Endothelial cell of umbilical vein (primary cell): ENCODE measurements around the gene C1QTNF9B. TPM values are rescaled to one million over a fixed set of nuclear protein-coding genes. Genes with fewer than 3 reads are reported as not detected.
"Not testable (repeated sequence)": the region's sequence is repeated elsewhere in the genome, so short reads cannot be mapped to it uniquely, and the experiment has no call there.

Experiments used
- BruUV-seq: library from RNA; stranded (reverse); fragments of 400-500 nt; replicated peaks from 2 replicates; lab custom pipeline; 2021; lab: Mats Ljungman, UMichigan
- CTCF ChIA-PET: fragments of 300-600, 350-600 bp; sonication (Branson Sonifier 250); formaldehyde crosslinking; loops from one replicate; lab custom pipeline; 2021; ENCODE audit warnings: antibody characterized with exemption, inconsistent platforms; lab: Charles Lee
- POLR2A ChIA-PET: fragments of 300-600, 350-600 bp; sonication (Branson Sonifier 250); formaldehyde crosslinking; loops from one replicate; lab custom pipeline; 2021; ENCODE audit warnings: antibody characterized with exemption, inconsistent platforms; lab: Charles Lee
- DNase-seq: peaks from one replicate; pipeline ENCODE4 v3.0.0-alpha.2; 2011; ENCODE audit warnings: low read depth, low spot score
- FAIRE-seq: peaks from 2 replicates; lab custom pipeline; 2011; peaks lifted over from hg19 to GRCh38; lab: Jason Lieb, UNC
- H2AFZ ChIP-seq: 2 replicates; pipeline ENCODE4 v1.6.0; 2012; ENCODE audit warnings: low read depth, low read length, control low read depth, inconsistent platforms
- H3K27ac ChIP-seq: 2 replicates; pipeline ENCODE4 v1.5.1; 2011; ENCODE audit warnings: low read depth, mild to moderate bottlenecking, control low read depth, low read length, moderate library complexity; ENCODE audit not compliant: insufficient read depth
- H3K27me3 ChIP-seq, 2 experiments: 2 replicates each; pipeline versions ENCODE4 v1.6.0 to v1.6.1; 2011; ENCODE audit warnings: low read length in 2 of 2, mixed read lengths in 1 of 2; ENCODE audit not compliant: control insufficient read depth in 2 of 2, insufficient read depth in 2 of 2
- H3K36me3 ChIP-seq, 2 experiments: 2 replicates in 1 of 2; 3 replicates in 1 of 2; pipeline ENCODE4 v1.5.1; 2011; ENCODE audit warnings: low read length in 2 of 2, mild to moderate bottlenecking in 1 of 2, moderate library complexity in 1 of 2; ENCODE audit not compliant: control insufficient read depth in 2 of 2, insufficient read depth in 2 of 2; ENCODE audit errors: extremely low read depth in 1 of 2
- H3K4me1 ChIP-seq: 3 replicates; pipeline ENCODE4 v1.5.1; 2011; ENCODE audit warnings: mild to moderate bottlenecking, low read length; ENCODE audit not compliant: control insufficient read depth, insufficient read depth; ENCODE audit errors: extremely low read depth
- H3K4me2 ChIP-seq: 2 replicates; pipeline ENCODE4 v1.6.1; 2011; ENCODE audit warnings: low read length, control low read depth, mixed read lengths; ENCODE audit not compliant: insufficient read depth
- H3K4me3 ChIP-seq, 3 experiments: fragments of 200-600 bp in 1 of 3; sonication (generic), shearing (Covaris generic) in 1 of 3; replicated peaks in 1 of 3; 2 replicates each; pipeline ENCODE4 v1.5.1; 2011 to 2016; ENCODE audit warnings: control low read depth in 3 of 3, low read length in 3 of 3, mild to moderate bottlenecking in 2 of 3, inconsistent platforms in 1 of 3, low read depth in 1 of 3, moderate library complexity in 1 of 3; ENCODE audit not compliant: insufficient read depth in 1 of 3
- H3K79me2 ChIP-seq: 2 replicates; pipeline ENCODE4 v1.6.0; 2012; ENCODE audit warnings: low read length, inconsistent platforms; ENCODE audit not compliant: control insufficient read depth, insufficient read depth
- H3K9ac ChIP-seq: replicated peaks from 2 replicates; pipeline ENCODE3; 2011; ENCODE audit warnings: low read length, control low read depth; ENCODE audit not compliant: insufficient read depth; ENCODE audit errors: extremely low read depth
- H3K9me1 ChIP-seq: replicated peaks from 3 replicates; pipeline ENCODE4 v1.6.0; 2011; ENCODE audit warnings: mild to moderate bottlenecking, low read length; ENCODE audit not compliant: control insufficient read depth, insufficient read depth; ENCODE audit errors: extremely low read depth
- H3K9me3 ChIP-seq: replicated peaks from 2 replicates; pipeline ENCODE4 v1.5.1; 2012; ENCODE audit warnings: low read length, inconsistent platforms; ENCODE audit not compliant: control insufficient read depth, insufficient read depth
- H4K20me1 ChIP-seq: replicated peaks from 2 replicates; pipeline ENCODE3; 2011; ENCODE audit warnings: mild to moderate bottlenecking, low read length; ENCODE audit not compliant: control insufficient read depth, insufficient read depth; ENCODE audit errors: extremely low read depth
- CTCF ChIP-seq, 2 donors: IDR thresholded peaks; 1 replicate in 1 of 2; 2 replicates in 1 of 2; pipeline ENCODE4 v1.5.1; 2011; ENCODE audit warnings: low read length in 2 of 2, mild to moderate bottlenecking in 2 of 2, moderate library complexity in 2 of 2, control low read depth in 1 of 2, inconsistent platforms in 1 of 2, low read depth in 1 of 2; ENCODE audit not compliant: insufficient read depth in 1 of 2; ENCODE audit errors: extremely low read depth in 1 of 2
- EZH2 ChIP-seq: IDR thresholded peaks from 2 replicates; pipeline ENCODE4 v1.6.1; 2012; ENCODE audit warnings: borderline replicate concordance, low read depth, mild to moderate bottlenecking, moderate library complexity, low read length, inconsistent platforms; ENCODE audit not compliant: severe bottlenecking
- FOS ChIP-seq: IDR thresholded peaks from 2 replicates; pipeline ENCODE4 v1.6.1; 2011; ENCODE audit warnings: mild to moderate bottlenecking, low read length, moderate library complexity, borderline replicate concordance; ENCODE audit not compliant: insufficient read depth
- GATA2 ChIP-seq: IDR thresholded peaks from 2 replicates; pipeline ENCODE4 v1.7.0; 2011; ENCODE audit warnings: low read depth, mild to moderate bottlenecking, moderate library complexity, mixed read lengths, low read length; ENCODE audit not compliant: insufficient read length, insufficient read depth
- JUN ChIP-seq: IDR thresholded peaks from 2 replicates; pipeline ENCODE4 v1.6.1; 2011; ENCODE audit warnings: borderline replicate concordance, low read depth; ENCODE audit not compliant: insufficient read length, insufficient read depth
- MAX ChIP-seq: IDR thresholded peaks from 2 replicates; pipeline ENCODE4 v1.6.1; 2011; ENCODE audit not compliant: insufficient read depth, insufficient read length
- MYC ChIP-seq: IDR thresholded peaks from one replicate; pipeline ENCODE4 v1.6.1; 2011; ENCODE audit warnings: mild to moderate bottlenecking, low read depth, low read length
- POLR2A ChIP-seq: IDR thresholded peaks from 2 replicates; pipeline ENCODE4 v1.6.1; 2012; ENCODE audit warnings: low read depth, mild to moderate bottlenecking, control low read depth, low read length
- POLR2AphosphoS5 ChIP-seq: IDR thresholded peaks from 2 replicates; pipeline ENCODE4 v1.6.1; 2012; ENCODE audit warnings: low read depth, mild to moderate bottlenecking, control low read depth, low read length, moderate library complexity; ENCODE audit not compliant: insufficient read depth
- dilution Hi-C: fragments of 300-500 bp; cut with MboI; formaldehyde crosslinking; loops from one replicate; pipeline ENCODE4 v1.15.0; 2019; ENCODE audit warnings: low sequenced_read_pairs; ENCODE audit not compliant: extremely low pct_ligation_motif_present
- intact Hi-C: fragments of 100-400 bp; cut with micrococcal nuclease; formaldehyde crosslinking; loops from one replicate; pipeline ENCODE4 v1.10.0; 2022
- polyA plus RNA-seq, 4 experiments: library from polyadenylated mRNA; depleted of rRNA in 3 of 4; stranded (reverse) in 3 of 4; unstranded in 1 of 4; fragments of >200 nt; gene quantifications; 2 replicates each; pipeline versions ENCODE4 v1.2.1 to v1.2.3, GENCODE V29; 2011 to 2012; ENCODE audit warnings: missing spikeins in 1 of 4
- total RNA-seq: library from RNA; stranded (reverse); gene quantifications from 2 replicates; pipeline ENCODE4 v1.2.3, GENCODE V29; 2021

C1QTNF9B gene
- total and polyA plus RNA-seq, 2 donors (not counting 3 experiments of a cell fraction or from before 2014, with no cell fraction given) = 0.06 TPM; not detected in 1

- not testable (repeated sequence) for H3K9me1 ChIP-seq, FAIRE-seq
Observed at GRCh38 chr13:23880493-23881401, 16.6 kb downstream of the C1QTNF9B start.

GRCh38 chr13:23877286-23877685 is 20.0 kb downstream of the C1QTNF9B start:
- no peak overlapping the region for H3K4me3 ChIP-seq
- peaks cover 0 to 4% of the 10 kb centered on the region in 2 experiments for H3K36me3 ChIP-seq
- dilution Hi-C loops = no loop called here
- ChIA-PET CTCF (interaction anchor here (1.0 kb wide), 1 partner anchor 83 kb away, joined by 4 read pairs; no protein-coding TSS in a partner anchor), POLR2A (no interaction called here)
- TF ChIP-seq EZH2 = no peak
- no peak for TF ChIP-seq POLR2A
- no peak for TF ChIP-seq MYC
- TF ChIP-seq CTCF (IDR thresholded peaks at IDR 0.05; ENCODE audit: extremely low read depth in 1 of 2, insufficient read depth in 1 of 2, low read depth in 1 of 2, low read length in 2 of 2) = no peak
- TF ChIP-seq FOS = no peak
- TF ChIP-seq GATA2 = no peak
- no peak for TF ChIP-seq POLR2AphosphoS5
- TF ChIP-seq MAX = no peak
- no peak for TF ChIP-seq JUN
- no peak overlapping the region for H3K4me2 ChIP-seq
- FAIRE-seq (no peak), DNase-seq (no peak)
- no peaks in the 10 kb centered on the region for H3K79me2 ChIP-seq
- H3K27ac ChIP-seq = no peak overlapping the region
- H3K9ac ChIP-seq = no peak overlapping the region
- no peak overlapping the region for H2AFZ ChIP-seq
- intact Hi-C loops = no loop called here
- BruUV-seq = no TSS peak
- no peaks in the 10 kb centered on the region for H3K4me1 ChIP-seq
- H3K9me3 ChIP-seq = no peaks in the 10 kb centered on the region
- H3K27me3 ChIP-seq = no peaks in the 10 kb centered on the region
- H4K20me1 ChIP-seq = no peaks in the 10 kb centered on the region
- H3K9me1 ChIP-seq = no peaks in the 10 kb centered on the region

More at GRCh38 chr13:23880493-23881401, 16.6 kb downstream of the C1QTNF9B start:
- H4K20me1 ChIP-seq, H3K9me3 ChIP-seq, H3K4me2 ChIP-seq, POLR2A ChIA-PET, BruUV-seq, H3K27ac ChIP-seq, CTCF ChIA-PET, H3K36me3 ChIP-seq, H2AFZ ChIP-seq, H3K4me3 ChIP-seq, intact Hi-C loops, H3K79me2 ChIP-seq, DNase-seq, H3K4me1 ChIP-seq, dilution Hi-C loops, H3K9ac ChIP-seq, H3K27me3 ChIP-seq: not testable (repeated sequence)
